T-helper 1 cell treated with Interleukin-12 subunit alpha and Interleukin-12 subunit beta and Interleukin-4 antibody, amounts not matched to agents 30 ng/mL and 1 ng/mL, for 36 hours (primary cell): Measurements from ENCODE around the gene A2M. TPM values are rescaled to one million over a fixed set of nuclear protein-coding genes. Genes with fewer than 3 reads are reported as not detected.

ENCODE experiments used
- intact Hi-C: fragments of 100-400 bp; cut with micrococcal nuclease; formaldehyde crosslinking; loops from one replicate; pipeline ENCODE4 v1.15.1; 2024
- total RNA-seq: library from RNA; stranded (reverse); gene quantifications from 2 replicates; pipeline ENCODE4 v1.2.3, GENCODE V29; 2022

A2M gene
- total RNA-seq, 1 donor from 2014 or later, result not detected

GRCh38 chr12:9040484-9041186 lies 75.1 kb downstream of the A2M start:
- intact Hi-C loops, result no loop called here

DNA sequence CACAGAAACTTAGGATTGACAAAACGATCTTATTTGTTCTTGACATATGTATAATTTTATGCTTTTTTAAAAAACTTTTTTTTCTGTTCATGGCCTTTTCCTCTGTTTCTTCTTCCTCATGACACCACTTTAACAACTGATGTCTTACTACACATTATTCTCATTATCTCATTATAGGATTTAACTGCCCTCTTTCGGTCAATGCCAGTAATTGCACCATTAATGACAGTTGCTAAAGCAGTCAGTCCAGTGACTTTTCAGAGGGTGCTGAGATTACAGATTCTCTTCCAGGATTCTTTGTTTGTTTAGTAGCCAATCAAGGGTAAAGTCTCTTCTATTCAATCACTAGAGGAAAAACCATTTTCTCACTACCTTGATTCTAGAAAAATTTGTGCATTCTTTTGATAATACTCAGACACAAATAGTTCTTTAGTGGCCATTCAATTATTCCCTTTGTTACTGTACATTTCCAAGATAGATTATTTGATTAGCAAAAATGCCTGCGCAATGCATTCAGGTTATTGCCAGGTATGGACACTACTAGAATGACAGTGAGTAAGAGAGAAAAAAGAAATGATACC lies 76.2 kb downstream of the A2M start:
- intact Hi-C loops, result loop anchor here (1.0 to 2.0 kb wide), 7 partner anchors 10 to 383 kb away; partner anchors contain the start of gene PHC1

DNA sequence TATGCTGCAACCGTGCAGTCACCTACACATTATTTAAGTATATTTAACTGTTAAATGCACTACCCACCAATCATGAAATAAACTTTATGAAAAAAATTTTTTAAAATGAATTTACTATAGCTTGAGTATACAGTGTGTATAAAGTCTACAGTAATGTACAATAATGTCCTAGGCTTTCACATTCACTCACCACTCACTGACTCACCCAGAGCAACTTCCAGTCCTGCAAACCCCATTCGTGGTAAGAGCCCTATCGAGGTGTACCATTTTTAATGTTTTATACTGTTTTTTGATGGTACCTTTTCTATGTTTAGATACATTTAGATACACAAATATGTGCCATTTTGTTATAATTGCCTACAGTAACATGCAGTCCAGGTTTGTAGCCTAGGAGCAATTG lies 78.3 kb downstream of the A2M start:
- intact Hi-C loops, result no loop called here

DNA sequence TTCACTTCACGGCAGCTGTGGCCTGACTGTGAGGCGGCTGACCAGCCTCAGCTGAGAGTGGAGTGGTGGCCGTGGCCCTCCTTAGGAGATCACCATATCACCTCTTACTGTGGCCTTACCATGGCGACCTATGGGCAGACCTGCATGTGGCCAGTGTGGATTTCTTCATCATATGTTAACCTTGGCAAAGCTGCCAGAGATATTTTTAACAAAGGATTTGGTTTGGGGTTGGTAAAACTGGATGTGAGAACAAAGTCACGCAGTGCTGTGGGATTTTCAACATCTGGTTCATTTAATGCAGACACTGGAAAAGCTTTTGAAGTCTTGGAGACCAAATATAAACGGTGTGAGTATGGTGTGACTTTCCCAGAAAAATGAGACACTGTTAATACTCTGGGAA lies 79.5 kb downstream of the A2M start:
- intact Hi-C loops, result no loop called here

- intact Hi-C loops, result no loop called here
Observed at GRCh38 chr12:9034095-9034494, 81.6 kb downstream of the A2M start.

- intact Hi-C loops, result no loop called here
Observed at GRCh38 chr12:9033265-9033887, 82.3 kb downstream of the A2M start.

GRCh38 chr12:9032202-9032964 lies 83.3 kb downstream of the A2M start:
- intact Hi-C loops, result no loop called here

GRCh38 chr12:9030776-9031175 lies 84.9 kb downstream of the A2M start:
- intact Hi-C loops, result no loop called here

DNA sequence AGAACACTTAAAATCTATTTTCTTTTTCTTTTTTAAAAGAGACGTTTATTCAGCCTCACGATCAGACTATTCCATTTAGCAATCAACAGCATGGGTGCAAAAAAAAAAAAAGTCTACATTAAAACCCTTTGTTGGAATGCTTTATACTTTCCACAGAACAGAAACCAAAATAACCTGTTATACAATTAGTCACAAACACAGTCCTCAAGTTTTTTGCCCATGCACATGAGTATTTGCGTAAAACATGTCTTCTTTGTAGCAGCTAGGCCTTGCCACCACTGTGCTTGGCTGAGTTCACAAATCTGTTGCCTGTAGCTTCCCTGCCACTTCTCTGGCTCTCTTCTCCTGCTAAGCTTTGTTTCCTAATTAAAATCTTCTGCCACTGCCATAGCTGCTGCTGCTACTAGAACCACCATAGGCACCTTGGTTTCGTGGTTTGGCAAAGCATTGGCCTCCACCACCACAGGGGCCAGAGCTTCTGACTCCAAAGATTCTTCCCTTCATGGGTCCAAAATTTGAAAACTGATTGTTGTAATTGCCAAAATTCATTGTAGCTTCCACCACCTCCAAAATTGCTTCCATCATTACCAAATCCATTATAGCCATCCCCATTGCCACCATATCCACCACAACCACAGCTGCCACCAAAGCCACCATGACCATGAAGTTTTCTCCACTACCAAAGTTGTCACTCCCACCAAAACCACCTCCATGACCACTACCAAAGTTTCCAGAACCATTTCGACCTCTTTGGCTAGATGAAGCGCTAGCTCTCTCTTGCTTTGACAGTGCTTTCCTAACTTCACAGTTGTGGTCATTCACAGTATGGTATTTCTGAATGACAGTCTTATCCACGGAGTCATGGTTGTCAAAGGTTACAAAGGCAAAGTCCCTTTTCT lies 88.3 kb downstream of the A2M start:
- intact Hi-C loops, result loop anchor here (10.0 kb wide), 2 partner anchors 767 to 1337 kb away; no protein-coding TSS in a partner anchor

GRCh38 chr12:9024512-9024911 lies 91.2 kb downstream of the A2M start:
- intact Hi-C loops, result loop anchor here (2.0 to 10.0 kb wide), 3 partner anchors 36 to 1340 kb away; partner anchors contain the start of gene KLRG1

GRCh38 chr12:9022592-9022991 lies 93.1 kb downstream of the A2M start:
- intact Hi-C loops, result loop anchor here (10.0 kb wide), 2 partner anchors 772 to 1342 kb away; no protein-coding TSS in a partner anchor

Other genes with a start within 250 kb of the A2M start
- 12.0 and 12.1 TPM in 2 replicates for gene PHC1, start 201.4 kb downstream of the A2M start, total RNA-seq
- gene M6PR, start 166.3 kb downstream of the A2M start, total RNA-seq, result 170 and 188 TPM in 2 replicates
- gene KLRG1, start 126.4 kb downstream of the A2M start, total RNA-seq, result 2.4 and 3.1 TPM in 2 replicates
- not detected in 2 replicates for gene PZP, start 92.5 kb upstream of the A2M start, total RNA-seq